GM23248 (cell line): ENCODE measurements around the gene ASIC5. TPM values are rescaled to one million over a fixed set of nuclear protein-coding genes. Genes with fewer than 3 reads are reported as not detected.

ENCODE experiments used
- DNase-seq: peaks from one replicate; pipeline ENCODE4 v3.0.0-alpha.2; 2015
- H2AFZ ChIP-seq: fragments of 200-600 bp; sonication (generic); 2 replicates; pipeline ENCODE4 v1.6.1; 2016; ENCODE audit warnings: antibody characterized with exemption
- H3F3A ChIP-seq: fragments of 200-600 bp; sonication (generic); 2 replicates; pipeline ENCODE4 v1.6.1; 2016; ENCODE audit warnings: mild to moderate bottlenecking, antibody characterized with exemption, mixed run types; ENCODE audit not compliant: insufficient read depth
- H3K27ac ChIP-seq: fragments of 200-600 bp; sonication (generic); 2 replicates; pipeline ENCODE4 v1.5.1; 2016; ENCODE audit warnings: mild to moderate bottlenecking
- H3K27me3 ChIP-seq: fragments of 200-600 bp; sonication (generic); replicated peaks from 2 replicates; pipeline ENCODE4 v1.6.1; 2016; ENCODE audit warnings: mild to moderate bottlenecking; ENCODE audit not compliant: insufficient read depth
- H3K36me3 ChIP-seq: fragments of 200-600 bp; sonication (generic); 2 replicates; pipeline ENCODE4 v1.6.1; 2016; ENCODE audit warnings: low read depth, mild to moderate bottlenecking
- H3K4me1 ChIP-seq: fragments of 200-600 bp; sonication (generic); 2 replicates; pipeline ENCODE4 v1.6.1; 2016; ENCODE audit warnings: mild to moderate bottlenecking; ENCODE audit not compliant: insufficient read depth
- H3K4me2 ChIP-seq: fragments of 200-600 bp; sonication (generic); one replicate; pipeline ENCODE4 v1.6.1; 2016; ENCODE audit warnings: mild to moderate bottlenecking; ENCODE audit not compliant: unreplicated experiment
- H3K4me3 ChIP-seq: fragments of 200-600 bp; sonication (generic); 2 replicates; pipeline ENCODE4 v1.5.1; 2016; ENCODE audit warnings: mild to moderate bottlenecking
- H3K79me2 ChIP-seq: fragments of 200-600 bp; sonication (generic); 2 replicates; pipeline ENCODE4 v1.6.1; 2016; ENCODE audit warnings: mild to moderate bottlenecking; ENCODE audit not compliant: insufficient read depth
- H3K9ac ChIP-seq: fragments of 200-600 bp; sonication (generic); 2 replicates; pipeline ENCODE4 v1.6.1; 2016; ENCODE audit warnings: mild to moderate bottlenecking
- H3K9me2 ChIP-seq: fragments of 200-600 bp; sonication (generic); 2 replicates; pipeline ENCODE4 v1.6.1; 2016; ENCODE audit warnings: mixed run types, mild to moderate bottlenecking, moderate library complexity; ENCODE audit not compliant: insufficient read depth
- H3K9me3 ChIP-seq: fragments of 200-600 bp; sonication (generic); one replicate; pipeline ENCODE4 v1.6.1; 2017; ENCODE audit warnings: low read depth
- H4K20me1 ChIP-seq: fragments of 200-600 bp; sonication (generic); 2 replicates; pipeline ENCODE4 v1.6.0; 2016; ENCODE audit not compliant: insufficient read depth
- EZH2 ChIP-seq: fragments of 200-600 bp; sonication (generic); IDR thresholded peaks from 2 replicates; pipeline ENCODE4 v1.6.1; 2018; ENCODE audit warnings: antibody characterized with exemption, mild to moderate bottlenecking; ENCODE audit not compliant: insufficient read depth, poor library complexity, severe bottlenecking
- EZH2phosphoT487 ChIP-seq: fragments of 200-600 bp; sonication (generic); IDR thresholded peaks from 2 replicates; pipeline ENCODE4 v1.6.1; 2018; ENCODE audit warnings: antibody characterized with exemption, moderate library complexity, mild to moderate bottlenecking, low read depth; ENCODE audit not compliant: insufficient read depth
- WGBS, 2 experiments: methylation state at CpG; one replicate each; pipeline ENCODE4 v1.1.6; 2015 to 2017; ENCODE audit warnings: low lambda C conversion rate in 2 of 2, low coverage in 1 of 2; ENCODE audit errors: missing lambda C conversion rate in 2 of 2; 5-methylcytosine and 5-hydroxymethylcytosine counted together
- in situ Hi-C: fragments of 300-500 bp; cut with MboI; formaldehyde crosslinking; loops from 2 replicates; pipeline ENCODE4 v1.15.0; 2020
- polyA plus RNA-seq: library from polyadenylated mRNA; unstranded; fragments of >200 nt; fragmentation: Nextera tagmentation; extraction: Ambion mirVana; gene quantifications from 2 replicates; pipeline ENCODE4 v1.2.1, GENCODE V29; 2016
- total RNA-seq: library from RNA; depleted of rRNA; stranded (reverse); fragments of >200 nt; shearing (Covaris generic); gene quantifications from 2 replicates; pipeline ENCODE4 v1.2.3, GENCODE V29; 2014

ASIC5 gene
- total and polyA plus RNA-seq, 2 experiments from 2014 or later: not detected

- peak overlapping the region; percentile 39; the same call in 1 of the 2 replicates for H2AFZ ChIP-seq
- no peak overlapping the region; the same call in 1 of the 2 replicates for H3K9ac ChIP-seq
- TF ChIP-seq EZH2phosphoT487 (no peak), EZH2 (no peak)
- peak overlapping the region; percentile 27; the same call in 1 of the 2 replicates for H3K27ac ChIP-seq
- 0 to 4% methylated on average over 1 of the region's 1 CpG for WGBS, 2 experiments
- H3K4me2 ChIP-seq: peak overlapping the region; percentile 41
- H3K4me1 ChIP-seq: peaks cover 11% of the 10 kb centered on the region; the same call in 1 of the 2 replicates
- H3K27me3 ChIP-seq: no peaks in the 10 kb centered on the region
- in situ Hi-C loops: loop anchor here (5.0 kb wide), 1 partner anchor 140 kb away; no protein-coding TSS in a partner anchor
- no peaks in the 10 kb centered on the region for H4K20me1 ChIP-seq
- H3F3A ChIP-seq: no peaks in the 10 kb centered on the region
- H3K4me3 ChIP-seq: no peak overlapping the region
- H3K36me3 ChIP-seq: no peaks in the 10 kb centered on the region
- DNase-seq: peak; percentile 39
- no peaks in the 10 kb centered on the region for H3K79me2 ChIP-seq
- H3K9me3 ChIP-seq: no peaks in the 10 kb centered on the region
- H3K9me2 ChIP-seq: no peaks in the 10 kb centered on the region
Observed at GRCh38 chr4:155807021-155807420, 59.1 kb downstream of the ASIC5 start.

GRCh38 chr4:155805016-155805415 lies 61.1 kb downstream of the ASIC5 start:
- Histone ChIP-seq H3K9ac (no peak overlapping the region), H4K20me1 (no peaks in the 10 kb centered on the region), H3K9me2 (no peaks in the 10 kb centered on the region), H3F3A (no peaks in the 10 kb centered on the region), H3K27me3 (no peaks in the 10 kb centered on the region), H3K9me3 (no peaks in the 10 kb centered on the region), H3K36me3 (no peaks in the 10 kb centered on the region), H2AFZ (no peak overlapping the region), H3K27ac (no peak overlapping the region), H3K4me3 (no peak overlapping the region), H3K4me2 (no peak overlapping the region), H3K79me2 (no peaks in the 10 kb centered on the region), H3K4me1 (peaks cover 11% of the 10 kb centered on the region; the same call in 1 of the 2 replicates)
- TF ChIP-seq EZH2 (no peak), EZH2phosphoT487 (no peak)
- in situ Hi-C loops: loop anchor here (5.0 kb wide), 1 partner anchor 142 kb away; no protein-coding TSS in a partner anchor
- WGBS, 2 experiments: 86 to 95% methylated on average over 1 of the region's 1 CpG
- peak; percentile 26 for DNase-seq

GRCh38 chr4:155802190-155802959 lies 63.7 kb downstream of the ASIC5 start:
- in situ Hi-C loops: no loop called here

GRCh38 chr4:155800685-155801343 lies 65.3 kb downstream of the ASIC5 start:
- no peak overlapping the region for H3K9ac ChIP-seq
- DNase-seq: no peak
- no peak overlapping the region for H3K27ac ChIP-seq
- H3K4me2 ChIP-seq: no peak overlapping the region
- H2AFZ ChIP-seq: no peak overlapping the region
- no peaks in the 10 kb centered on the region for H3K9me3 ChIP-seq
- H3K79me2 ChIP-seq: no peaks in the 10 kb centered on the region
- in situ Hi-C loops: no loop called here
- 67 to 69% methylated on average over 7 of the region's 7 CpGs for whole genome bisulfite sequencing, 2 experiments
- H3K36me3 ChIP-seq: no peaks in the 10 kb centered on the region
- H3K9me2 ChIP-seq: no peaks in the 10 kb centered on the region
- no peaks in the 10 kb centered on the region for H3K4me1 ChIP-seq
- no peaks in the 10 kb centered on the region for H4K20me1 ChIP-seq
- TF ChIP-seq EZH2phosphoT487 (no peak), EZH2 (no peak)
- H3K27me3 ChIP-seq: no peaks in the 10 kb centered on the region
- H3F3A ChIP-seq: no peaks in the 10 kb centered on the region
- H3K4me3 ChIP-seq: no peak overlapping the region

More at GRCh38 chr4:155802190-155802959, 63.7 kb downstream of the ASIC5 start:
- no peak for DNase-seq
- no peaks in the 10 kb centered on the region for H3K27me3 ChIP-seq
- H3K9ac ChIP-seq: no peak overlapping the region
- H3K36me3 ChIP-seq: no peaks in the 10 kb centered on the region
- no peak overlapping the region for H2AFZ ChIP-seq
- H3K4me3 ChIP-seq: no peak overlapping the region
- H3K4me1 ChIP-seq: peaks cover 8% of the 10 kb centered on the region; the same call in 1 of the 2 replicates
- H3K4me2 ChIP-seq: no peak overlapping the region
- no peaks in the 10 kb centered on the region for H3K9me2 ChIP-seq
- no peaks in the 10 kb centered on the region for H3K79me2 ChIP-seq
- no peaks in the 10 kb centered on the region for H4K20me1 ChIP-seq
- H3F3A ChIP-seq: no peaks in the 10 kb centered on the region
- no peak for TF ChIP-seq EZH2phosphoT487
- TF ChIP-seq EZH2: no peak
- H3K9me3 ChIP-seq: no peaks in the 10 kb centered on the region
- H3K27ac ChIP-seq: no peak overlapping the region
- WGBS, 2 experiments: 80 to 84% methylated on average over 9 of the region's 9 CpGs
